HepG2 (cell line): Measurements from ENCODE around the gene NCOA7. TPM values are rescaled to one million over a fixed set of nuclear protein-coding genes. Genes with fewer than 3 reads are reported as not detected.

Source experiments
- ATF2 ChIP-seq: sonication (generic); formaldehyde crosslinking; IDR thresholded peaks from 2 replicates; pipeline ENCODE4 v1.4.0; 2020; ENCODE audit warnings: missing genetic modification reagents
- GZF1 ChIP-seq: sonication (generic); formaldehyde crosslinking; IDR thresholded peaks from 2 replicates; pipeline ENCODE4 v1.5.1; 2020; ENCODE audit warnings: mild to moderate bottlenecking, missing genetic modification reagents
- HNRNPL ChIP-seq: fragments of 200-400 bp; formaldehyde crosslinking; IDR thresholded peaks from 2 replicates; pipeline ENCODE4 v1.6.1; 2017; ENCODE audit warnings: mild to moderate bottlenecking, low read depth, low read length
- HOXA3 ChIP-seq: sonication (generic); formaldehyde crosslinking; IDR thresholded peaks from 2 replicates; pipeline ENCODE4 v1.5.0; 2020; ENCODE audit warnings: missing genetic modification reagents
- KAT2B ChIP-seq: fragments of 150-350 bp; IDR thresholded peaks from 2 replicates; pipeline ENCODE4 v1.6.1; 2014; ENCODE audit warnings: low read depth, low read length, borderline replicate concordance
- KLF16 ChIP-seq, 2 experiments: sonication (generic) in 1 of 2; formaldehyde crosslinking in 1 of 2; IDR thresholded peaks; 2 replicates each; pipeline versions ENCODE4 v1.6.1 to v1.8.0; 2016 to 2023; ENCODE audit warnings: missing genetic modification reagents in 2 of 2, missing compliant biosample characterization in 1 of 2
- LCORL ChIP-seq, 2 experiments: fragments of 450-650 bp in 1 of 2; sonication (generic) in 1 of 2; formaldehyde crosslinking in 1 of 2; IDR thresholded peaks; 2 replicates each; pipeline versions ENCODE4 v1.5.0 to v1.6.1; 2017 to 2020; ENCODE audit warnings: antibody characterized with exemption in 1 of 2, missing genetic modification reagents in 1 of 2
- SALL1 ChIP-seq: sonication (generic); formaldehyde crosslinking; IDR thresholded peaks from 2 replicates; pipeline ENCODE4 v1.8.0; 2022; ENCODE audit warnings: mild to moderate bottlenecking, missing genetic modification reagents
- WIZ ChIP-seq: sonication (generic); formaldehyde crosslinking; IDR thresholded peaks from 2 replicates; pipeline ENCODE4 v1.5.1; 2020; ENCODE audit warnings: mild to moderate bottlenecking, missing genetic modification reagents
- ZNF124 ChIP-seq: sonication (generic); formaldehyde crosslinking; IDR thresholded peaks from 2 replicates; pipeline ENCODE4 v1.4.0; 2020; ENCODE audit warnings: missing genetic modification reagents
- ZNF251 ChIP-seq: sonication (generic); formaldehyde crosslinking; IDR thresholded peaks from 2 replicates; pipeline ENCODE4 v1.9.0; 2021; ENCODE audit warnings: mild to moderate bottlenecking, missing genetic modification reagents
- ZNF30 ChIP-seq: sonication (generic); formaldehyde crosslinking; IDR thresholded peaks from 2 replicates; pipeline ENCODE4 v1.5.0; 2020; ENCODE audit warnings: mild to moderate bottlenecking, missing genetic modification reagents
- ZNF639 ChIP-seq: conservative IDR thresholded peaks from 2 replicates; pipeline ENCODE4 v1.6.1; 2018; ENCODE audit warnings: missing genetic modification reagents
- ZNF761 ChIP-seq: sonication (generic); formaldehyde crosslinking; conservative IDR thresholded peaks from 2 replicates; pipeline ENCODE4 v1.4.0; 2020; ENCODE audit warnings: mild to moderate bottlenecking, missing genetic modification reagents
- polyA plus RNA-seq, 8 experiments: library from polyadenylated mRNA; depleted of rRNA in 3 of 8; stranded (reverse) in 7 of 8; unstranded in 1 of 8; fragments of >200 nt; fragmentation: Illumina TruSeq in 4 of 8; extraction: Trizol in 4 of 8; gene quantifications; 2 replicates each; pipeline versions ENCODE4 v1.2.1 to v1.2.3, GENCODE V29; 2011 to 2016; ENCODE audit warnings: low read depth in 4 of 8, missing spikeins in 1 of 8, mixed read lengths in 1 of 8; ENCODE audit not compliant: insufficient read depth in 1 of 8
- total RNA-seq, 5 experiments: library from RNA; depleted of rRNA; stranded (reverse); fragments of >200 nt; fragmentation: Illumina TruSeq; extraction: Trizol; gene quantifications; 2 replicates each; pipeline ENCODE4 v1.2.3, GENCODE V29; 2016; ENCODE audit warnings: low read depth in 1 of 5
- TF ChIP-seq, protein P1 (sequence below): sonication (generic); formaldehyde crosslinking; IDR thresholded peaks from 2 replicates; pipeline ENCODE4 v1.5.0; 2020; ENCODE audit warnings: mild to moderate bottlenecking, low read depth, missing genetic modification reagents, borderline replicate concordance
- TF ChIP-seq, protein P2 (sequence below): IDR thresholded peaks from 2 replicates; pipeline ENCODE4 v1.4.0; 2020; ENCODE audit warnings: mild to moderate bottlenecking, missing genetic modification reagents
- TF ChIP-seq, protein P3 (sequence below): sonication (generic); formaldehyde crosslinking; IDR thresholded peaks from 2 replicates; pipeline ENCODE4 v1.4.0; 2020; ENCODE audit warnings: mild to moderate bottlenecking, missing genetic modification reagents, borderline replicate concordance

Gene NCOA7
- total and polyA plus RNA-seq, 2 of the 13 experiments (the other 11 are each of a cell fraction or from before 2014, with no cell fraction given), result 13.6 to 20.8 TPM

DNA sequence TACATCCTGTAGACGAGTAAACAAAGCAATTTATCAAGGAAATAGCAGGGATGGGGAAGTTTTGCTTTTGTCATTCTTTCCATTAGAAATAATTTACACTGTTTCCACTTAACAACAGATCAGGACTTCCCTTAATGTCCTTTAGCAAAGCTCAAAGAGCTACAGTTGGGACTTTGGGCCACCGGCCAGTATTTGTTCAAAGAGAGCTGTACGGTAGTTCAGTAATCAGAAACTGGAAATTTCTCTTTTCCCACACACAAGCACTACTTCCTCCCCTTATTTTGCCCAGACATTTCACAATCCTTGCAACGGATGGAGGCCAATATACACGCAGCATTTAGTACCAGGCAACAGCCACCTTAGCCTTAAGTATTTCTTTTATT, 153.7 kb downstream of the NCOA7 start (continued):
- no peak for TF ChIP-seq WIZ
- TF ChIP-seq KAT2B, result no peak
- TF ChIP-seq ZNF124, result peak; percentile 96
- TF ChIP-seq, protein P1, sequence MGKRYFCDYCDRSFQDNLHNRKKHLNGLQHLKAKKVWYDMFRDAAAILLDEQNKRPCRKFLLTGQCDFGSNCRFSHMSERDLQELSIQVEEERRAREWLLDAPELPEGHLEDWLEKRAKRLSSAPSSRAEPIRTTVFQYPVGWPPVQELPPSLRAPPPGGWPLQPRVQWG, result no peak
- TF ChIP-seq ZNF761 (CRISPR knock-in tag), result peak; percentile 34; the same call in 1 of the 2 replicates
- TF ChIP-seq, protein P2, sequence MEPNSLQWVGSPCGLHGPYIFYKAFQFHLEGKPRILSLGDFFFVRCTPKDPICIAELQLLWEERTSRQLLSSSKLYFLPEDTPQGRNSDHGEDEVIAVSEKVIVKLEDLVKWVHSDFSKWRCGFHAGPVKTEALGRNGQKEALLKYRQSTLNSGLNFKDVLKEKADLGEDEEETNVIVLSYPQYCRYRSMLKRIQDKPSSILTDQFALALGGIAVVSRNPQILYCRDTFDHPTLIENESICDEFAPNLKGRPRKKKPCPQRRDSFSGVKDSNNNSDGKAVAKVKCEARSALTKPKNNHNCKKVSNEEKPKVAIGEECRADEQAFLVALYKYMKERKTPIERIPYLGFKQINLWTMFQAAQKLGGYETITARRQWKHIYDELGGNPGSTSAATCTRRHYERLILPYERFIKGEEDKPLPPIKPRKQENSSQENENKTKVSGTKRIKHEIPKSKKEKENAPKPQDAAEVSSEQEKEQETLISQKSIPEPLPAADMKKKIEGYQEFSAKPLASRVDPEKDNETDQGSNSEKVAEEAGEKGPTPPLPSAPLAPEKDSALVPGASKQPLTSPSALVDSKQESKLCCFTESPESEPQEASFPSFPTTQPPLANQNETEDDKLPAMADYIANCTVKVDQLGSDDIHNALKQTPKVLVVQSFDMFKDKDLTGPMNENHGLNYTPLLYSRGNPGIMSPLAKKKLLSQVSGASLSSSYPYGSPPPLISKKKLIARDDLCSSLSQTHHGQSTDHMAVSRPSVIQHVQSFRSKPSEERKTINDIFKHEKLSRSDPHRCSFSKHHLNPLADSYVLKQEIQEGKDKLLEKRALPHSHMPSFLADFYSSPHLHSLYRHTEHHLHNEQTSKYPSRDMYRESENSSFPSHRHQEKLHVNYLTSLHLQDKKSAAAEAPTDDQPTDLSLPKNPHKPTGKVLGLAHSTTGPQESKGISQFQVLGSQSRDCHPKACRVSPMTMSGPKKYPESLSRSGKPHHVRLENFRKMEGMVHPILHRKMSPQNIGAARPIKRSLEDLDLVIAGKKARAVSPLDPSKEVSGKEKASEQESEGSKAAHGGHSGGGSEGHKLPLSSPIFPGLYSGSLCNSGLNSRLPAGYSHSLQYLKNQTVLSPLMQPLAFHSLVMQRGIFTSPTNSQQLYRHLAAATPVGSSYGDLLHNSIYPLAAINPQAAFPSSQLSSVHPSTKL, result peak; percentile 96
- peak; percentile 77; the same call in 1 of the 2 replicates for TF ChIP-seq SALL1 (CRISPR knock-in tag)
- no peak for TF ChIP-seq GZF1
- TF ChIP-seq KLF16 (CRISPR knock-in tag; IDR thresholded peaks at IDR 0.05), result peak in 1 of 2 experiments; percentile 47; a peak in 1 of 4 replicates
- TF ChIP-seq, protein P3, sequence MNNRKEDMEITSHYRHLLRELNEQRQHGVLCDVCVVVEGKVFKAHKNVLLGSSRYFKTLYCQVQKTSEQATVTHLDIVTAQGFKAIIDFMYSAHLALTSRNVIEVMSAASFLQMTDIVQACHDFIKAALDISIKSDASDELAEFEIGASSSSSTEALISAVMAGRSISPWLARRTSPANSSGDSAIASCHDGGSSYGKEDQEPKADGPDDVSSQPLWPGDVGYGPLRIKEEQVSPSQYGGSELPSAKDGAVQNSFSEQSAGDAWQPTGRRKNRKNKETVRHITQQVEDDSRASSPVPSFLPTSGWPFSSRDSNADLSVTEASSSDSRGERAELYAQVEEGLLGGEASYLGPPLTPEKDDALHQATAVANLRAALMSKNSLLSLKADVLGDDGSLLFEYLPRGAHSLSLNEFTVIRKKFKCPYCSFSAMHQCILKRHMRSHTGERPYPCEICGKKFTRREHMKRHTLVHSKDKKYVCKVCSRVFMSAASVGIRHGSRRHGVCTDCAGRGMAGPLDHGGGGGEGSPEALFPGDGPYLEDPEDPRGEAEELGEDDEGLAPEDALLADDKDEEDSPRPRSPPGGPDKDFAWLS, result no peak
- TF ChIP-seq LCORL (IDR thresholded peaks at IDR 0.05), result no peak
- peak; percentile 89 for TF ChIP-seq LCORL (CRISPR knock-in tag; IDR thresholded peaks at IDR 0.05)
- TF ChIP-seq ZNF30 (CRISPR knock-in tag), result no peak
- TF ChIP-seq ZNF251, result no peak
- no peak for TF ChIP-seq HNRNPL
- TF ChIP-seq ATF2, result peak; percentile 45; the same call in 1 of the 2 replicates
- TF ChIP-seq ZNF639 (CRISPR knock-in tag), result no peak
- peak; percentile 74 for TF ChIP-seq HOXA3
